Measurements from ENCODE around the gene MDM2. TPM values are rescaled to one million over a fixed set of nuclear protein-coding genes. Genes with fewer than 3 reads are reported as not detected.

Gene MDM2
- total RNA-seq: 10 to 100 TPM; 54.1 to 93.4 TPM

- peaks cover 0 to 2% of the 10 kb centered on the region in 2 donors for H3K36me3 ChIP-seq (replicated peaks in 1 of 2; ENCODE audit: insufficient read depth in 1 of 2, low read depth in 2 of 2)
- no peaks in the 10 kb centered on the region for H3K9me3 ChIP-seq
- peak within 1 kb of the TSS; percentile 76 to 83 for H3K4me3 ChIP-seq
- DNase-seq: peak; percentile 96 to 98 (median 98)
- peak; percentile 85 to 97 (median 90) for TF ChIP-seq CTCF (IDR thresholded peaks at IDR 0.05)
- peak; percentile 80 to 92 (median 90) for TF ChIP-seq POLR2A (IDR thresholded peaks at IDR 0.05)
- H3K27ac ChIP-seq: peak within 1 kb of the TSS; percentile 88 to 99 (median 98)
- intact Hi-C loops (cut with DNase I): no loop called here
- WGBS, 2 donors: 0 to 1% methylated on average over 22 to 69 of the region's 72 CpGs
- no peaks in the 10 kb centered on the region for H3K27me3 ChIP-seq
- H3K4me1 ChIP-seq: peaks cover 52% of the 10 kb centered on the region
- ATAC-seq: peak; percentile 94
These were observed at the start of gene MDM2 for GRCh38 chr12:68807576-68808387. Gene MDM2 (plus strand): TSS chr12:68808177. CDS start chr12:68808478, 301 bp downstream.

GRCh38 chr12:68759852-68760251 lies 48.1 kb upstream of the MDM2 start:
- WGBS, 2 donors: 88 to 96% methylated on average over 5 of the region's 5 CpGs
- no peak for DNase-seq
- TF ChIP-seq CTCF (IDR thresholded peaks at IDR 0.05) (no peak), POLR2A (IDR thresholded peaks at IDR 0.05) (no peak)
- Histone ChIP-seq H3K36me3 (replicated peaks in 1 of 2; ENCODE audit: insufficient read depth in 1 of 2, low read depth in 2 of 2) (no peaks in the 10 kb centered on the region), H3K27ac (no peak overlapping the region), H3K27me3 (no peaks in the 10 kb centered on the region), H3K9me3 (no peaks in the 10 kb centered on the region), H3K4me1 (no peaks in the 10 kb centered on the region), H3K4me3 (no peak overlapping the region)
- no peak for ATAC-seq
- intact Hi-C loops (cut with DNase I): no loop called here

GRCh38 chr12:68760806-68761441 lies 47.1 kb upstream of the MDM2 start:
- no peak for ATAC-seq
- intact Hi-C loops (cut with DNase I): no loop called here
- no peaks in the 10 kb centered on the region for H3K36me3 ChIP-seq (replicated peaks in 1 of 2; ENCODE audit: insufficient read depth in 1 of 2, low read depth in 2 of 2)
- no peak overlapping the region for H3K27ac ChIP-seq
- H3K4me3 ChIP-seq: no peak overlapping the region
- H3K4me1 ChIP-seq: no peaks in the 10 kb centered on the region
- TF ChIP-seq CTCF (IDR thresholded peaks at IDR 0.05) (no peak), POLR2A (IDR thresholded peaks at IDR 0.05) (no peak)
- DNase-seq: no peak
- 92 to 95% methylated on average over 7 of the region's 7 CpGs for WGBS, 2 donors
- no peaks in the 10 kb centered on the region for H3K27me3 ChIP-seq
- H3K9me3 ChIP-seq: no peaks in the 10 kb centered on the region

- ATAC-seq (no peak), DNase-seq (no peak)
- H3K27me3 ChIP-seq: no peaks in the 10 kb centered on the region
- intact Hi-C loops (cut with DNase I): no loop called here
- no peaks in the 10 kb centered on the region for H3K9me3 ChIP-seq
- TF ChIP-seq POLR2A (IDR thresholded peaks at IDR 0.05) (no peak), CTCF (IDR thresholded peaks at IDR 0.05) (no peak)
- 91 to 95% methylated on average over 3 of the region's 3 CpGs for whole genome bisulfite sequencing, 2 donors
- no peaks in the 10 kb centered on the region for H3K4me1 ChIP-seq
- H3K36me3 ChIP-seq (replicated peaks in 1 of 2; ENCODE audit: insufficient read depth in 1 of 2, low read depth in 2 of 2): no peaks in the 10 kb centered on the region
- no peak overlapping the region for H3K4me3 ChIP-seq
- H3K27ac ChIP-seq: no peak overlapping the region
These were observed 46.5 kb upstream of the MDM2 start for GRCh38 chr12:68761442-68761812.
